Peyer's patch (tissue), 4 donors: ENCODE results near the gene ADIPOR2. TPM values are rescaled to one million over a fixed set of nuclear protein-coding genes. Genes with fewer than 3 reads are reported as not detected.

Experiments used
- DNase-seq, 3 donors: peaks; one replicate each; pipeline ENCODE4 v3.0.0-alpha.2; 2017 to 2019
- H3K27ac ChIP-seq, 4 donors: fragments of 200-600 bp; sonication (generic); one replicate each; pipeline ENCODE4 v1.5.1; 2016 to 2019
- H3K27me3 ChIP-seq, 2 donors: fragments of 200-600 bp; sonication (generic); one replicate each; pipeline ENCODE4 v1.5.1; 2019
- H3K36me3 ChIP-seq, 3 donors: fragments of 200-600 bp; sonication (generic); one replicate each; pipeline ENCODE4 v1.5.1; 2016 to 2019
- H3K4me1 ChIP-seq, 4 donors: fragments of 200-600 bp; sonication (generic); one replicate each; pipeline ENCODE4 v1.5.1; 2016 to 2019
- H3K4me3 ChIP-seq, 4 donors: fragments of 200-600 bp; sonication (generic); 1 replicate in 3 of 4; 2 replicates in 1 of 4; pipeline ENCODE4 v1.5.1; 2016 to 2019; ENCODE audit warnings: mild to moderate bottlenecking in 1 of 4
- H3K9me3 ChIP-seq, 4 donors: fragments of 200-600 bp; sonication (generic); one replicate each; pipeline ENCODE4 v1.5.1; 2016 to 2019; ENCODE audit warnings: mild to moderate bottlenecking in 1 of 4
- POLR2A ChIP-seq, 2 donors: fragments of 450-650 bp; IDR thresholded peaks; one replicate each; pipeline ENCODE4 v1.5.1; 2017; ENCODE audit warnings: antibody characterized with exemption in 2 of 2, mild to moderate bottlenecking in 2 of 2, moderate library complexity in 2 of 2
- total RNA-seq, 4 donors: library from RNA; depleted of rRNA; stranded (reverse); fragments of >200 nt; gene quantifications; one replicate each; pipeline ENCODE4 v1.1.0, GENCODE V29; 2016
- TF ChIP-seq, protein P1 (sequence below), 6 experiments: fragments of 450-650 bp in 4 of 6; fragments of 200-600 bp in 2 of 6; sonication (generic) in 1 of 6; IDR thresholded peaks; one replicate each; pipeline ENCODE4 v1.5.1; 2017 to 2019; ENCODE audit warnings: antibody characterized with exemption in 6 of 6, mild to moderate bottlenecking in 3 of 6, moderate library complexity in 1 of 6

ADIPOR2 gene
- total RNA-seq, 4 donors from 2014 or later, result 26.4 to 89.1 (median 73.9) TPM

- peaks cover 0 to 19% (median 3%) of the 10 kb centered on the region in 4 donors for H3K4me1 ChIP-seq
- DNase-seq, result no peak
- H3K27me3 ChIP-seq, result no peaks in the 10 kb centered on the region
- H3K27ac ChIP-seq, result no peak overlapping the region
- no peak overlapping the region for H3K4me3 ChIP-seq
- no peaks in the 10 kb centered on the region for H3K9me3 ChIP-seq
- H3K36me3 ChIP-seq, result no peaks in the 10 kb centered on the region
- no peak for TF ChIP-seq POLR2A (IDR thresholded peaks at IDR 0.05)
- TF ChIP-seq, protein P1, sequence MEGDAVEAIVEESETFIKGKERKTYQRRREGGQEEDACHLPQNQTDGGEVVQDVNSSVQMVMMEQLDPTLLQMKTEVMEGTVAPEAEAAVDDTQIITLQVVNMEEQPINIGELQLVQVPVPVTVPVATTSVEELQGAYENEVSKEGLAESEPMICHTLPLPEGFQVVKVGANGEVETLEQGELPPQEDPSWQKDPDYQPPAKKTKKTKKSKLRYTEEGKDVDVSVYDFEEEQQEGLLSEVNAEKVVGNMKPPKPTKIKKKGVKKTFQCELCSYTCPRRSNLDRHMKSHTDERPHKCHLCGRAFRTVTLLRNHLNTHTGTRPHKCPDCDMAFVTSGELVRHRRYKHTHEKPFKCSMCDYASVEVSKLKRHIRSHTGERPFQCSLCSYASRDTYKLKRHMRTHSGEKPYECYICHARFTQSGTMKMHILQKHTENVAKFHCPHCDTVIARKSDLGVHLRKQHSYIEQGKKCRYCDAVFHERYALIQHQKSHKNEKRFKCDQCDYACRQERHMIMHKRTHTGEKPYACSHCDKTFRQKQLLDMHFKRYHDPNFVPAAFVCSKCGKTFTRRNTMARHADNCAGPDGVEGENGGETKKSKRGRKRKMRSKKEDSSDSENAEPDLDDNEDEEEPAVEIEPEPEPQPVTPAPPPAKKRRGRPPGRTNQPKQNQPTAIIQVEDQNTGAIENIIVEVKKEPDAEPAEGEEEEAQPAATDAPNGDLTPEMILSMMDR (IDR thresholded peaks at IDR 0.05), result no peak
Measured at GRCh38 chr12:1716911-1717310, 26.0 kb downstream of the ADIPOR2 start.

DNA sequence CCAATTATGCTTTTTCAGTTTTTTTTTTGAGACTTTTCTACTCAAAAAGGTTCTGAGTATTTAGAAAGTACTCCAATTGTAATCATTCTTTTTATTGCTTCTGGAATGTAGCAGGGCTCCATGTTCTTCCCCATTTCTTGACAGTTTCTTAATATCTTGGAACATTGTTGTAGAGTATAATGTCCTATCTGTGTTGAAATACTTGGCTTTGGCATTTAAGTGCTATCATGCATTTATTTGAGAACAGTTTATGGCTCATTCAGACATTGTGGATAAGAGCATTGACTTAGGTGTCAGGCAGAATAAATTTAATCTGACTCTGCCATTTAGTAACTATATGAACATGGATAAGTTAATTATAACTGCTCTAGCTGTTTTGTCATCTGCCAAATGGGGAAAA is 28.3 kb downstream of the ADIPOR2 start:
- Histone ChIP-seq H3K27ac (no peak overlapping the region), H3K4me1 (peaks cover 0 to 19% (median 3%) of the 10 kb centered on the region in 4 donors), H3K9me3 (no peaks in the 10 kb centered on the region), H3K4me3 (no peak overlapping the region), H3K36me3 (no peaks in the 10 kb centered on the region), H3K27me3 (no peaks in the 10 kb centered on the region)
- TF ChIP-seq, protein P1 (IDR thresholded peaks at IDR 0.05), result no peak
- no peak for TF ChIP-seq POLR2A (IDR thresholded peaks at IDR 0.05)
- no peak for DNase-seq

DNA sequence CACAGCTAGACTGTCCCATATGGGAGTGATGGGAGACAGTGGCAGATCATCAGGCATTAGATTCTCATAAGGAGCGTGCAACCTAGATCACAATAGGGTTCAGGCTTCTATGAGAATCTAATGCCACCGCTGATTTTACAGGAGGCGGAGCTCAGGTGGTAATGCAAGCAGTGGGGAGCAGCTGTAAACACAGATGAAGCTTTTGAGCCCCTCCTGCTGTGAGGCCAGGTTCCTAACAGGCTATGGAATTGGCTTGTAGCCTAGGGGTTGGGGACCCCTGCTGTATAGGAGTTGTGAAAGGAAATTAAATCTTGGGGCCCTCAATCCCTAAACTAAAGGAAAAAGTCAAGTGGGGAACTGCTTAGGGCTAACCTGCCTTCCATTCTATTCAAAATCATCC is 29.6 kb downstream of the ADIPOR2 start:
- no peak for DNase-seq
- Histone ChIP-seq H3K4me3 (no peak overlapping the region), H3K4me1 (peaks cover 0 to 19% (median 3%) of the 10 kb centered on the region in 4 donors)

DNA sequence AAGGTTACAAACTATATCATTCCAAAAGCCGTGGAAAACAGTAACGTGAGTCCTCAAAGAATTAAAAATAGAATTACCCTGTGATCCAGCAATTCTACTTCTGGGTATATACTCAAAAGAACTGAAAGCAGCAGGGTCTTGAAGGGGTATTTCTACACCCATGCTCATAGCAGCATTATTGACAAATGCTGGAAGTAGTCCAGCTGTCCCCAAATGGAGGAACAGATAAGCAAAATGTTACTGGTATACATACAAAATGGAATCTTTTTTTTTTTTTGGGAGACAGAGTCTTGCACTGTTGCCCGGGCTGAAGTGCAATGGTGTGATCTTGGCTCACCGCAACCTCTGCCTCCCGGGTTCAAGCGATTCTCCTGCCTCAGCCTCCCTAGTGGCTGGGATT is 32.9 kb downstream of the ADIPOR2 start:
- no peaks in the 10 kb centered on the region for H3K36me3 ChIP-seq
- no peak for DNase-seq
- H3K9me3 ChIP-seq, result no peaks in the 10 kb centered on the region
- H3K27ac ChIP-seq, result no peak overlapping the region
- no peaks in the 10 kb centered on the region for H3K27me3 ChIP-seq
- TF ChIP-seq, protein P1 (IDR thresholded peaks at IDR 0.05), result no peak
- no peak for TF ChIP-seq POLR2A (IDR thresholded peaks at IDR 0.05)
- H3K4me1 ChIP-seq, result peaks cover 0 to 11% (median 0%) of the 10 kb centered on the region in 4 donors
- no peak overlapping the region for H3K4me3 ChIP-seq

More for the DNA sequence above, 29.6 kb downstream of the ADIPOR2 start:
- H3K27ac ChIP-seq, result no peak overlapping the region
- no peak for TF ChIP-seq POLR2A (IDR thresholded peaks at IDR 0.05)
- TF ChIP-seq, protein P1 (IDR thresholded peaks at IDR 0.05), result no peak
- no peaks in the 10 kb centered on the region for H3K36me3 ChIP-seq
- no peaks in the 10 kb centered on the region for H3K27me3 ChIP-seq
- no peaks in the 10 kb centered on the region for H3K9me3 ChIP-seq

DNA sequence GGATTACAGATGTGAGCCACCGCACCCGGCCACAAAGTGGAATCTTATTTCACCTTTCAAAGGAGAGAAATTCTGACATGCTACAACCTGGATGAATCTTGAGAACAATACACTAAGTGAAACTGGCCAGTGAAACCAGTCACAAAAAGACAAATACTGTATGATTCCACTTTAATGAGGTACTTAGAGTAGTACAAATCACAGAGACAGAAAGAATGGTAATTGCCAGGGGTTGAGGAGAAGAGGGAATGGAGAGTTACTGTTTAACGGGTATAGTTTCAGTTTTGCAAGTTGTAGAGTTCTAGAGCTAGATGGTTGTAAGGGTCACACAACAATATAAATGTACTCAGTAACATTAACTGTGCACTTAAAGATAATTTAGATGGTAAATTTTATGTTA is 33.4 kb downstream of the ADIPOR2 start:
- DNase-seq, result no peak
- no peak overlapping the region for H3K27ac ChIP-seq
- peaks cover 0 to 5% (median 0%) of the 10 kb centered on the region in 4 donors for H3K4me1 ChIP-seq
- H3K36me3 ChIP-seq, result no peaks in the 10 kb centered on the region
- TF ChIP-seq, protein P1 (IDR thresholded peaks at IDR 0.05), result no peak
- no peak for TF ChIP-seq POLR2A (IDR thresholded peaks at IDR 0.05)
- H3K27me3 ChIP-seq, result no peaks in the 10 kb centered on the region
- H3K9me3 ChIP-seq, result no peaks in the 10 kb centered on the region
- H3K4me3 ChIP-seq, result no peak overlapping the region

- Histone ChIP-seq H3K9me3 (no peaks in the 10 kb centered on the region), H3K27ac (no peak overlapping the region), H3K27me3 (no peaks in the 10 kb centered on the region), H3K36me3 (no peaks in the 10 kb centered on the region), H3K4me3 (no peak overlapping the region), H3K4me1 (no peaks in the 10 kb centered on the region)
- TF ChIP-seq POLR2A (IDR thresholded peaks at IDR 0.05), result no peak
- DNase-seq, result no peak
Measured at GRCh38 chr12:1726753-1727152, 35.9 kb downstream of the ADIPOR2 start.
